Forelimb muscle (tissue), 1 donor: ENCODE data around the gene NARS2. TPM values are rescaled to one million over a fixed set of nuclear protein-coding genes. Genes with fewer than 3 reads are reported as not detected.
"Not testable (repeated sequence)": the region's sequence is repeated elsewhere in the genome, so short reads cannot be mapped to it uniquely, and the experiment has no call there.

Source experiments
- DNase-seq: peaks from one replicate; pipeline ENCODE4 v3.0.0-alpha.2; 2013; ENCODE audit warnings: low read depth
- polyA plus RNA-seq: library from polyadenylated mRNA; unstranded; fragments of 120-200 nt; gene quantifications from one replicate; pipeline ENCODE4 v1.2.1, GENCODE V29; 2013; ENCODE audit not compliant: insufficient read length

NARS2 gene
- polyA plus RNA-seq, 1 donor = 16.4 TPM

DNA sequence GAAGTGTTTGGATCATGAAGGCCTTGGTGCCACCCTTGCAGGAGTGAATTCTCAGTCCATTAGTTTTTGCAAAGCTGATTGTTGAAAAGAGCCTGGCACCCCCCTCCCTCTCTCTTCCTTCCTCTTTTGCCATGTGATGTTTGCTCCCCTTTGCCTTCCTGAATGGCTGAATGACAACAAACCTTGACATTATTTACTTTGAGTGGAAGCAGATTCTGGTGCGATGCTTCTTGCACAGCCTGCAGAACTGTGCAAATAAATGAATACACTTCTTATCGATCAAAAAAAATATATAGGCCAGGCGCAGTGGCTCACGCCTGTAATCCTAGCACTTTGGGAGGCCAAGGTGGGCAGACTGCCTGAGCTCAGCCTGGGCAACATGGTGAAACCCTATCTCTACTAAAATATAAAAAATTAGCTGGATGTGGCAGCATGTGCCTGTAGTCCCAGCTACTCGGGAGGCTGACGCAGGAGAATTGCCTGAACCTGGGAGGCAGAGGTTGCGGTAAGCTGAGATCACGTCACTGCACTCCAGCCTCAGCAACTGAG is 2.0 kb upstream of the NARS2 start:
- no peak for DNase-seq

DNA sequence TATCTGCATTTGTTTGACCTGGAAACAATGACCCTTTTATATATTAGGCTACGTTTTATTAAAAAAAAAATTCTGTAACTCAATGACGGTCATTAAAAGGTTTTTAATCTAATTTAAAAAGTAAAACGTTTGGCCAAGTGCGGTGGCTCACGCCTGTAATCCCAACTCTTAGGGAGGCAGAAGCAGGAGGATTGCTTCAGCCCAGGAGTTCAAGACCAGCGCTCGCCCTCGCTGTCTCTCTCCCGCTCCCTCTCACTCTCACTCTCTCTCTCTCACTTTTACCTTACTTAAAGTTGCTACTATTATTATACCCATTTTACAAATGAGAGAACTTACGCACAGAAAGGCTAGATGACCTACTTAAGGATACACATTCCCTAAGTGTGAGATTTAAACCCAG is 814 bp upstream of the NARS2 start:
- DNase-seq = no peak

DNA sequence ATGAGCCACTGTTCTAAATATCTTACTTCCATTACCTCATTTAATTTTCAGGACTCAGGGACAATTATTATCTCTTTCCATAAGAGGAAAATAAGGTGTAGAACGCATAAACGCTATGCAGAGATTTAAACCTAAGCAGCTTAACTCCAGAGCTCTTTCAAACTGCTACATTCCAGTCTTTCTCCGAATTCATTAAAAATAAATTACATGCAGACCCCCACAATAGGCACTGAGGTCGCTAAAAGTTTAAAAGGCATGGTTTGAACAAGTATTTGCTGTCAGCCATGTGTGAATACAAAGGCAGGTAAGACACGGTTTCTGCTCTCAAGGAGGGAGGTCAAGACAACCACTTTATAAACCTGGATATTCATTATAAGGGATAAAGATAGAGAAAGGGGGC is 983 bp downstream of the NARS2 start:
- no peak for DNase-seq

DNA sequence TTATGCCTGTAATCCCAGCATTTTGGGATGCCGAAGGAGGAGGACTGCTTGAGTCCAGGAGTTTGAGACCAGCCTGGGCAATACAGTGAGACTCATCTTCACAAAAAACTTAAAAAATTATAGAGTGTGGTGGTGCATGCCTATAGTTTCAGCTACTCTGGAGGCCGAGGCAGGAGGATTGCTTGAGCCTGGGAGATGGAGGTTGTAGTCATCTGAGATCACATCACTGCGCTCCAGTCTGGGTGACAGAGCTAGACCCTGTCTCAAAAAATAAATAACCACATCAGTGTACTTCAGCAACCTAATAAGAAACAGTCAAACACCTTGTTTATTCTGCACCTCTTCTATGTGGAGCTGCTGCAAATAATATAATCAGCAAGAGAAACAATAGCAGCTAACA is 1.4 kb downstream of the NARS2 start:
- no peak for DNase-seq

- DNase-seq = no peak
These were observed 2.3 kb downstream of the NARS2 start for GRCh38 chr11:78572394-78572793.

DNA sequence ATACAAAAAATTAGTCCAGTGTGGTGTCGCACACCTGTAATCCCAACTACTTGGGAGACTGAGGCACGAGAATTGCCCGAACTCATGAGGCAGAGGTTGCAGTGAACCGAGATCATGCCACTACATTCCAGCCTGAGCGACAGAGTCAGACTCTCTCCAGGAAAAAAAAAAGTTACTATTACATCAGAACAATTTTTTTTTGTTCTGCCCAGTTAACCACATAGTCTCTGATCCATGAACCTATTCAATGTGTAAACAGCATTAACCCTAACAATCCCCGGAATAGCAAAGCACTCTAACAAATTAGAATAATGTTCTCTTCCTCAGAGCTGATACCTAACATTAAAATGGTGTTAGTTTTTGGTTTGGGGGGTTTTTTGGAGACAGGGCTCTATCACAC is 4.6 kb downstream of the NARS2 start:
- DNase-seq = no peak

DNA sequence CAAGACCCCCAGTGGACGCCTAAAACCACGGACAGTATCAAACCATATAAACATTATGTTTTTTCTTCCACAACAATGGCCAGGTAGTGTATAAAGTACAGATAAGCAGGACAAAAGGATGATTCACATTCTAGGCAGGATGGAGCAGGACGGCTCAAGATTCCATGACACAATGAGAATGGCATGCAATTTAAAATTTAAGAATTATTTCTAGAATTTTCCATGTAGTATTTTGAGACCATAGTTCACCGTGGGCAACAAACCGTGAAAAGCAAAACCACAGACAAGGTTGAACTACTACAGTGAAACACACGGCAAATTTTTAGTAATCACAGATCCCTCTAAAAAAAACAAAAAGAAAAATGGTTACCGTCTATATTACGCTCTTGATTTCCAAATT is 7.5 kb downstream of the NARS2 start:
- DNase-seq = no peak

GRCh38 chr11:78564490-78565467 is 9.9 kb downstream of the NARS2 start:
- DNase-seq = no peak

DNA sequence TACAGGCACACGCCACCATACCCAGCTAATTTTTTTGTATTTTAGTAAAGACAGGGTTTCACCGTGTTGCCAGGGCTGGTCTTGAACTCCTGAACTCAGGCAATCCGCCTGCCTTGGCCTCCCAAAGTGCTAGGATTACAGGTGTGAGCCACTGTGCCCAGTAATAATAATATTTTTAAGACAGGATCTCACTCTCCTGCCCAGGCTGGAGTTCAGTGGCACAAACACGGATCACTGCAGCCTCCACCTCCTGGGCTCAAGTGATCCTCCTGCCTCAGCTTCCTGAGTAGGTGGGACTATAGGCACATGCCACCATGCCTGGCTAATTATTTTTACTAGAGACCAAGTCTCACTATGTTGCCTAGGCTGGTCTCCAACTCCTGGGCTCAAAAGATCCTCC is 10.6 kb downstream of the NARS2 start:
- DNase-seq = not testable (repeated sequence)

- not testable (repeated sequence) for DNase-seq
These were observed 11.6 kb downstream of the NARS2 start for GRCh38 chr11:78563090-78563489.

DNA sequence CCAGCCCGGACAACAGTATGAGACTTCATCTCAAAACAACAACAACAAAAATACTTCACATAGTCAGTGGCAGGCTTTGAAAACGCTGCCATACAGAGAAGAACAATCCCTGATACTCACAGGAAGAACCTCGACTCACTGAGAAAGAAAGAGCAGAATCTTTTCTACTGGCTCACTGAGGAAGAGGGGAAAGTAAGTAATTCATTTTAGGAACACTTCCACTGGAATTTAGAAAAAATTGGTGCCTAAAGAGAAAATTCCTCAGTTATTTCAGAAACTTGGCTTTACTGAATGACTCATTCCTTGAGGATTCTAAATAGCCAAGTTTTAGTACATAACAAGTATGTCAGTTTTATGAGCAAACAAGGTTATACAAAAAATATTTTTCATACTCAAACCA is 12.3 kb downstream of the NARS2 start:
- DNase-seq = no peak

- no peak for DNase-seq
These were observed 13.7 kb downstream of the NARS2 start for GRCh38 chr11:78560826-78561484.

GRCh38 chr11:78560153-78560552 is 14.5 kb downstream of the NARS2 start:
- no peak for DNase-seq

GRCh38 chr11:78557236-78557635 is 17.4 kb downstream of the NARS2 start:
- DNase-seq = no peak

DNA sequence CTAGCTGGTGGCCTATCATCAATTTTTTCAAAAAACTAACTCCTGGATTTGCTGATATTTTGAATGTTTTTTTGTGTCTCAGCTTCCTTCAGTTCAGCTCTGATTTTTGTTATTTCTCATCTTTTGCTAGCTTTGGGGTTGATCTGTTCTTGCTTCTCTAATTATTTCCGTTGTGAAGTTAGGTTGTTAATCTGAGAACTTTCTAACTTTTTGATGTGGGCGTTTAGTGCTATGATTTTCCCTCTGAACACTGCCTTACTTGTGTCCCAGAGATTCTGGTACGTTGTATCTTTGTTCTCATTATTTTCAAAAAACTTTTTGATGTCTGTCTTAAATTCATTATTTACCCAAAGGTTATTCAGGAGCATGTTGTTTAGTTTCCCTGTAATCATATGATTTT is 19.1 kb downstream of the NARS2 start:
- no peak for DNase-seq

DNA sequence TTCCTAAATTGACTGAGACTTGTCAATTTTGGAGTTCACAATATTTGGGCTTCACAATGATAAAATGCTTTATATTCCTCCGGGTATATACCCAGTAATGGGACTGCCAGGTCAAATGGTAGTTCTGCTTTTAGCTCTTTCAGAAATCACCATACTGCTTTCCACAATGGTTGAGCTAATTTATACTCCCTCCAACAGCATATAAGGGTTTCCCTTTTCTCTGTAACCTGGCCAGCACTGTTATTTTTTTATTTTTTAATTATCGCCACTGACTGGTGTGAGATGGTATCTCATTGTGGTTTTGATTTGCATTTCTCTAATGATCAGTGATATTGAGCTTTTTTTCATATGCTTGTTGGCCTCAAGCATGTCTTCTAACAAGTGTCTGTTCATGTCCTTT is 21.8 kb downstream of the NARS2 start:
- DNase-seq = no peak

- DNase-seq = not testable (repeated sequence)
These were observed 22.5 kb downstream of the NARS2 start for GRCh38 chr11:78552139-78552538.

DNA sequence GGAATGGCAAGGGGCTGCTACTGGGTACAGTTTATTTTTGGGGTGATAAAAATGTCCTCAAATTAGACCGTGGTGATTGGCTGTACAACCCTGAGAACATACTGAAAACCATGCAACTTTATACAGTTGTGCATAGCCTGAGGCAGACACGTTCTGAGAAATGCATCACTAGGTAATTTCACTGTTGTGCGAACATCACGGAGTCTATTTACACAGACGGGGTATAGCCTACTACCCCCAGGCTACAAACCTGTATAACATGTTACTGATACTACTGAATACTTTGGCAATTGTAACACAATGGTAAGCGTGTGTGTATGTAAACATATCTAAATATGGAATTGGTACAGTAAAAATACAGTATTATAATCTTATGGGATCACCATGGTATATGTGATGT is 23.6 kb downstream of the NARS2 start:
- DNase-seq = no peak

- no peak for DNase-seq
These were observed 24.8 kb downstream of the NARS2 start for GRCh38 chr11:78549624-78550409.

- DNase-seq = no peak
These were observed 25.6 kb downstream of the NARS2 start for GRCh38 chr11:78548911-78549590.

DNA sequence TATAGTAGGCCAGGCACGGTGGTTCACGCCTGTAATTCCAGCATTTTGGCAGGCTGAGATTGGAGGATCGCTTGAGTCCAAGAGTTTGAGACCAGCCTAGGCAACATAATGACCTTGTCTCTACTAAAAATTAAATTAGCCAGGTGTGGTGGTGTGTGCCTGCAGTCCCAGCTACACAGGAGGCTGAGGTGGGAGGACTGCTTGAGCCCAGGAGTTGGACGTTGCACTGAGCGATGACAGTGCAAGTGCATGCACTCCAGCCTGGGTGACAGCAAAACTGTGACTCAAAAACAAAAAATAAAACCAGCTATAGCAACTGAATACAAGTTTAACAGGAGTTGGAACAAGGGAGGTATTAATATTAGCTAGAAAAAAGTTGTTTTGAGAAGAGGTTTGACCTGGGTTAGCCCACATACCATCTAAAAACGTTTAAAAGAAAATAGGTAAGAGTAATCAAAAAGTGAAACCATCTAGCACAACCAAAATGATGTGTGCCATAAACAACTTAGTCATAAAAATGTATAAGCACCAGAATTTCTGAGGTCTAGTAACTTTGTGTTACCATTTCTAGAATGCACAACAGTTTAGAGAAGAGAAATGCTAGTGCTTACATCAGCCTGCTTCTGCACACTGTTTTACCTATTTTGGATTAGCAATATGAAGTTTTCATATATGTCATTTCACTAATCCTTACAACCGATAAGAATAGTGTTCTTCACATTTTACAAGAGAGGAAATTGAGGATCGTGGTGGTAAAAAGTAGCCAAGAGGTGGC is 26.5 kb downstream of the NARS2 start:
- DNase-seq = no peak
